HG02852 (cell line): ENCODE measurements around the gene TRRAP.
A peak's percentile ranks its signal among the peaks of the same experiment; 100 is the strongest.

ENCODE experiments used
- ATAC-seq: cut with Tn5 transposase; IDR thresholded peaks from one replicate; pipeline ENCODE4 v1.9.1; 2021; ENCODE audit warnings: mild to moderate bottlenecking, moderate library complexity; ENCODE audit not compliant: unreplicated experiment

TRRAP gene

GRCh38 chr7:98982686-98983085 lies 104.4 kb downstream of the TRRAP start:
- ATAC-seq = no peak

- ATAC-seq = no peak
These were observed 105.8 kb downstream of the TRRAP start for GRCh38 chr7:98984126-98984525.

GRCh38 chr7:98985406-98985805 lies 107.1 kb downstream of the TRRAP start:
- no peak for ATAC-seq

- ATAC-seq = no peak
These were observed 107.6 kb downstream of the TRRAP start for GRCh38 chr7:98985945-98986344.

GRCh38 chr7:98988641-98989040 lies 110.3 kb downstream of the TRRAP start:
- ATAC-seq = no peak

GRCh38 chr7:98990356-98990755 lies 112.0 kb downstream of the TRRAP start:
- no peak for ATAC-seq

GRCh38 chr7:98991141-98991540 lies 112.8 kb downstream of the TRRAP start:
- no peak for ATAC-seq

- ATAC-seq = no peak
These were observed 113.7 kb downstream of the TRRAP start for GRCh38 chr7:98992076-98992475.

- no peak for ATAC-seq
These were observed 114.9 kb downstream of the TRRAP start for GRCh38 chr7:98993024-98993897.

GRCh38 chr7:98994046-98994944 lies 116.0 kb downstream of the TRRAP start:
- ATAC-seq = no peak

- ATAC-seq = no peak
These were observed 116.8 kb downstream of the TRRAP start for GRCh38 chr7:98995111-98995510.

- no peak for ATAC-seq
These were observed 117.3 kb downstream of the TRRAP start for GRCh38 chr7:98995523-98996149.

- ATAC-seq = peak; percentile 69
These were observed 117.8 kb downstream of the TRRAP start for GRCh38 chr7:98996150-98996552.

GRCh38 chr7:98997846-98998245 lies 119.5 kb downstream of the TRRAP start:
- ATAC-seq = no peak

- ATAC-seq = no peak
These were observed 120.7 kb downstream of the TRRAP start for GRCh38 chr7:98998821-98999725.

- no peak for ATAC-seq
These were observed 122.0 kb downstream of the TRRAP start for GRCh38 chr7:99000196-99000903.

GRCh38 chr7:99000904-99001465 lies 122.7 kb downstream of the TRRAP start:
- ATAC-seq = no peak

- ATAC-seq = no peak
These were observed 123.3 kb downstream of the TRRAP start for GRCh38 chr7:99001482-99002147.
